Osteoblast (primary cell): ENCODE data around the gene STX16. TPM values are rescaled to one million over a fixed set of nuclear protein-coding genes. Genes with fewer than 3 reads are reported as not detected.

ENCODE experiments used
- DNase-seq: peaks from one replicate; pipeline ENCODE4 v3.0.0; 2011; ENCODE audit warnings: low spot score, mixed read lengths; ENCODE audit not compliant: insufficient read length; ENCODE audit errors: missing footprints
- H2AFZ ChIP-seq: 2 replicates; pipeline ENCODE4 v1.6.0; 2011; ENCODE audit warnings: mild to moderate bottlenecking, low read length
- H3K27ac ChIP-seq: 2 replicates; pipeline ENCODE4 v1.5.1; 2011; ENCODE audit warnings: mild to moderate bottlenecking, low read depth, low read length, moderate library complexity
- H3K27me3 ChIP-seq: 2 replicates; pipeline ENCODE4 v1.6.0; 2012; ENCODE audit warnings: mild to moderate bottlenecking, control low read depth, inconsistent platforms, low read length, moderate library complexity; ENCODE audit not compliant: insufficient read depth
- H3K36me3 ChIP-seq: 2 replicates; pipeline ENCODE4 v1.5.1; 2011; ENCODE audit warnings: mild to moderate bottlenecking, low read length, control low read depth, moderate library complexity; ENCODE audit not compliant: insufficient read depth
- H3K4me1 ChIP-seq: 2 replicates; pipeline ENCODE4 v1.5.1; 2011; ENCODE audit warnings: mild to moderate bottlenecking, low read length, control low read depth, moderate library complexity; ENCODE audit not compliant: insufficient read depth
- H3K4me2 ChIP-seq: 2 replicates; pipeline ENCODE4 v1.6.0; 2011; ENCODE audit warnings: mild to moderate bottlenecking, low read length; ENCODE audit not compliant: insufficient read depth
- H3K4me3 ChIP-seq: fragments of 200-600 bp; sonication (generic); 3 replicates; pipeline ENCODE4 v1.5.1; 2012; ENCODE audit warnings: mild to moderate bottlenecking, low read length, inconsistent platforms; ENCODE audit not compliant: insufficient read depth
- H3K79me2 ChIP-seq: 2 replicates; pipeline ENCODE4 v1.6.0; 2012; ENCODE audit warnings: mild to moderate bottlenecking, low read length, control low read depth, inconsistent platforms; ENCODE audit not compliant: insufficient read depth
- H3K9me3 ChIP-seq: 2 replicates; pipeline ENCODE4 v1.5.1; 2011; ENCODE audit warnings: low read depth, low read length, control low read depth
- H4K20me1 ChIP-seq: 2 replicates; pipeline ENCODE4 v1.6.0; 2012; ENCODE audit warnings: mild to moderate bottlenecking, low read length, control low read depth; ENCODE audit not compliant: insufficient read depth
- total RNA-seq: library from RNA; depleted of rRNA; stranded (reverse); fragments of >200 nt; gene quantifications from 2 replicates; pipeline ENCODE4 v1.2.3, GENCODE V29; 2012
- TF ChIP-seq, protein P1 (sequence below): IDR thresholded peaks from 2 replicates; pipeline ENCODE4 v1.5.1; 2011; ENCODE audit warnings: mild to moderate bottlenecking, low read depth, low read length, moderate library complexity; ENCODE audit errors: extremely low read depth

The STX16 gene
- total RNA-seq, 1 donor = 28.6 TPM

DNA sequence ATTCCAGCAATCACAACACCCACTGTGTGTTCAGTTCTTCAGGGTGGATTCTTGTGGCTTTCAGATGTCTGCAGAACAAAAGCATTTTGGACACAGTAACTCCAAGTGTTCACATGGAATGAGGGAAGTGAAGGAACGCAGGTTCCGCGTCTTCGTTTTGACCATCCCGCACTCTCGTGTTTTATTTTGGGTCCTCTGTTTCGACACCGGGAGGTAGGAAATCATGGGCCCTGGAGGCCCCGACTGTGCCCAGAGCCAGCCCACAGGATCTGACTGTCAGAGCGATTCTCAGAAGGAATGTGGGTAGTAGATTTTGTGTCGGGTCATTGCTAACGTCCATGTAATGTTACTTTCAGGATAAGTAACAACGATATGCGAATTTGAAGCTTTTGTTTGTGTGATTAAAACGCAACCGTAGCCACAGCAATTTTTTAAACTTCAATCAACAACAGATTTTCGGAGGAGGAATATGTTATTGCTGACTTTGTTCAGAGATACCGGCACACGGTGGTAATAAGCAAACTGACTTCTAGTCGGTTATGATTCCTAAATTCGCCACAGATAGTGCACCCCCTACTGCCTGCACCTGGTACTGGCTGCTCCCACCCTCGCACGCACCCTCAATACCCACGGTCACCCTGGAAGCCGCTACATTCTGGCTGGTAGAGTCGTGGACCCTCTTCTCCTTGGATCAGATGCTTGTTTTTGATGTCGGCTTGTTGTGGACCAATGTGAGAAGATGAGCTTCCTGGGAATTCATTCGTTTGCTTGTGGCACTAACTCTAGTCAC lies 52.0 kb downstream of the STX16 start:
- Histone ChIP-seq H4K20me1 (peaks cover 2% of the 10 kb centered on the region), H3K4me1 (no peaks in the 10 kb centered on the region), H3K4me2 (no peak overlapping the region), H3K36me3 (peaks cover 42% of the 10 kb centered on the region), H3K9me3 (no peaks in the 10 kb centered on the region), H3K79me2 (no peaks in the 10 kb centered on the region), H3K27ac (no peak overlapping the region), H3K27me3 (no peaks in the 10 kb centered on the region), H2AFZ (no peak overlapping the region), H3K4me3 (no peak overlapping the region)
- DNase-seq = peak; percentile 83
- TF ChIP-seq, protein P1, sequence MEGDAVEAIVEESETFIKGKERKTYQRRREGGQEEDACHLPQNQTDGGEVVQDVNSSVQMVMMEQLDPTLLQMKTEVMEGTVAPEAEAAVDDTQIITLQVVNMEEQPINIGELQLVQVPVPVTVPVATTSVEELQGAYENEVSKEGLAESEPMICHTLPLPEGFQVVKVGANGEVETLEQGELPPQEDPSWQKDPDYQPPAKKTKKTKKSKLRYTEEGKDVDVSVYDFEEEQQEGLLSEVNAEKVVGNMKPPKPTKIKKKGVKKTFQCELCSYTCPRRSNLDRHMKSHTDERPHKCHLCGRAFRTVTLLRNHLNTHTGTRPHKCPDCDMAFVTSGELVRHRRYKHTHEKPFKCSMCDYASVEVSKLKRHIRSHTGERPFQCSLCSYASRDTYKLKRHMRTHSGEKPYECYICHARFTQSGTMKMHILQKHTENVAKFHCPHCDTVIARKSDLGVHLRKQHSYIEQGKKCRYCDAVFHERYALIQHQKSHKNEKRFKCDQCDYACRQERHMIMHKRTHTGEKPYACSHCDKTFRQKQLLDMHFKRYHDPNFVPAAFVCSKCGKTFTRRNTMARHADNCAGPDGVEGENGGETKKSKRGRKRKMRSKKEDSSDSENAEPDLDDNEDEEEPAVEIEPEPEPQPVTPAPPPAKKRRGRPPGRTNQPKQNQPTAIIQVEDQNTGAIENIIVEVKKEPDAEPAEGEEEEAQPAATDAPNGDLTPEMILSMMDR = peak; percentile 30

GRCh38 chr20:58703765-58704371 lies 52.8 kb downstream of the STX16 start:
- Histone ChIP-seq H2AFZ (no peak overlapping the region), H3K27me3 (no peaks in the 10 kb centered on the region), H3K36me3 (peaks cover 41% of the 10 kb centered on the region), H3K27ac (no peak overlapping the region), H4K20me1 (peaks cover 2% of the 10 kb centered on the region), H3K4me2 (no peak overlapping the region), H3K4me1 (no peaks in the 10 kb centered on the region), H3K79me2 (no peaks in the 10 kb centered on the region), H3K9me3 (no peaks in the 10 kb centered on the region), H3K4me3 (no peak overlapping the region)
- no peak for DNase-seq
- TF ChIP-seq, protein P1 = no peak

GRCh38 chr20:58705208-58705926 lies 54.3 kb downstream of the STX16 start:
- no peak overlapping the region for H2AFZ ChIP-seq
- peaks cover 2% of the 10 kb centered on the region for H4K20me1 ChIP-seq

More at GRCh38 chr20:58705208-58705926, 54.3 kb downstream of the STX16 start:
- Histone ChIP-seq H3K36me3 (peaks cover 33% of the 10 kb centered on the region), H3K4me3 (no peak overlapping the region), H3K4me1 (no peaks in the 10 kb centered on the region), H3K79me2 (no peaks in the 10 kb centered on the region), H3K27me3 (no peaks in the 10 kb centered on the region), H3K27ac (no peak overlapping the region), H3K4me2 (no peak overlapping the region), H3K9me3 (no peaks in the 10 kb centered on the region)
- DNase-seq = peak; percentile 42
- TF ChIP-seq, protein P1 = no peak
